Adipocyte (in vitro differentiated cells): ENCODE results near the gene ROBO2.

Experiments used
- DNase-seq: peaks from one replicate; pipeline ENCODE4 v3.0.0-alpha.2; 2015; ENCODE audit warnings: low read depth
- H3K27me3 ChIP-seq: replicated peaks from 2 replicates; pipeline ENCODE4 v1.7.0; 2013; ENCODE audit warnings: mild to moderate bottlenecking, low read length, moderate library complexity; ENCODE audit not compliant: control insufficient read depth, insufficient read depth
- H3K36me3 ChIP-seq: 2 replicates; pipeline ENCODE4 v1.7.0; 2013; ENCODE audit warnings: low read length, mild to moderate bottlenecking, moderate library complexity; ENCODE audit not compliant: control insufficient read depth, insufficient read depth, severe bottlenecking
- H3K4me1 ChIP-seq: 2 replicates; pipeline ENCODE4 v1.7.0; 2013; ENCODE audit warnings: mild to moderate bottlenecking, low read length, moderate library complexity; ENCODE audit not compliant: control insufficient read depth, insufficient read depth
- H3K4me3 ChIP-seq: 2 replicates; pipeline ENCODE4 v1.7.0; 2013; ENCODE audit warnings: mild to moderate bottlenecking, low read length, moderate library complexity
- H3K9ac ChIP-seq: 2 replicates; pipeline ENCODE4 v1.7.0; 2013; ENCODE audit warnings: mild to moderate bottlenecking, low read length, moderate library complexity
- H3K9me3 ChIP-seq: 2 replicates; pipeline ENCODE4 v1.7.0; 2013; ENCODE audit warnings: mild to moderate bottlenecking, low read length, moderate library complexity; ENCODE audit not compliant: control insufficient read depth

ROBO2 gene

GRCh38 chr3:77460326-77460725 lies 420.4 kb downstream of the ROBO2 start:
- DNase-seq = peak; percentile 27
- Histone ChIP-seq H3K36me3 (no peaks in the 10 kb centered on the region), H3K9me3 (no peaks in the 10 kb centered on the region), H3K4me3 (no peak overlapping the region), H3K9ac (no peak overlapping the region), H3K4me1 (no peaks in the 10 kb centered on the region), H3K27me3 (no peaks in the 10 kb centered on the region)

- Histone ChIP-seq H3K4me3 (no peak overlapping the region), H3K36me3 (no peaks in the 10 kb centered on the region), H3K4me1 (peaks cover 2% of the 10 kb centered on the region), H3K9me3 (no peaks in the 10 kb centered on the region), H3K27me3 (no peaks in the 10 kb centered on the region), H3K9ac (no peak overlapping the region)
- peak; percentile 14 for DNase-seq
These were observed 423.1 kb downstream of the ROBO2 start for GRCh38 chr3:77462951-77463350.

- Histone ChIP-seq H3K36me3 (no peaks in the 10 kb centered on the region), H3K27me3 (no peaks in the 10 kb centered on the region), H3K9ac (no peak overlapping the region), H3K4me3 (no peak overlapping the region), H3K9me3 (no peaks in the 10 kb centered on the region), H3K4me1 (peaks cover 12% of the 10 kb centered on the region)
- no peak for DNase-seq
These were observed 424.3 kb downstream of the ROBO2 start for GRCh38 chr3:77464111-77464688.

- peaks cover 12% of the 10 kb centered on the region for H3K4me1 ChIP-seq
- H3K27me3 ChIP-seq = no peaks in the 10 kb centered on the region
- H3K36me3 ChIP-seq = no peaks in the 10 kb centered on the region
- H3K4me3 ChIP-seq = no peak overlapping the region
- no peaks in the 10 kb centered on the region for H3K9me3 ChIP-seq
- H3K9ac ChIP-seq = no peak overlapping the region
- no peak for DNase-seq
These were observed 426.7 kb downstream of the ROBO2 start for GRCh38 chr3:77466562-77467115.

GRCh38 chr3:77467702-77468625 lies 428.1 kb downstream of the ROBO2 start:
- Histone ChIP-seq H3K36me3 (no peaks in the 10 kb centered on the region), H3K9me3 (no peaks in the 10 kb centered on the region), H3K4me1 (peaks cover 12% of the 10 kb centered on the region), H3K9ac (no peak overlapping the region), H3K27me3 (no peaks in the 10 kb centered on the region), H3K4me3 (no peak overlapping the region)
- DNase-seq = peak; percentile 42

- peaks cover 12% of the 10 kb centered on the region for H3K4me1 ChIP-seq
- no peaks in the 10 kb centered on the region for H3K9me3 ChIP-seq
- H3K36me3 ChIP-seq = no peaks in the 10 kb centered on the region
- DNase-seq = no peak
- no peaks in the 10 kb centered on the region for H3K27me3 ChIP-seq
- no peak overlapping the region for H3K9ac ChIP-seq
- no peak overlapping the region for H3K4me3 ChIP-seq
These were observed 428.7 kb downstream of the ROBO2 start for GRCh38 chr3:77468626-77469020.

- DNase-seq = no peak
- Histone ChIP-seq H3K4me3 (no peak overlapping the region), H3K9ac (no peak overlapping the region), H3K36me3 (no peaks in the 10 kb centered on the region), H3K9me3 (no peaks in the 10 kb centered on the region), H3K4me1 (no peaks in the 10 kb centered on the region), H3K27me3 (no peaks in the 10 kb centered on the region)
These were observed 435.6 kb downstream of the ROBO2 start for GRCh38 chr3:77475507-77475906.

GRCh38 chr3:77479021-77479420 lies 439.1 kb downstream of the ROBO2 start:
- H3K27me3 ChIP-seq = no peaks in the 10 kb centered on the region
- DNase-seq = no peak
- no peaks in the 10 kb centered on the region for H3K4me1 ChIP-seq
- no peak overlapping the region for H3K4me3 ChIP-seq
- no peaks in the 10 kb centered on the region for H3K9me3 ChIP-seq
- H3K9ac ChIP-seq = no peak overlapping the region
- no peaks in the 10 kb centered on the region for H3K36me3 ChIP-seq

- DNase-seq = no peak
- no peak overlapping the region for H3K4me3 ChIP-seq
These were observed 449.3 kb downstream of the ROBO2 start for GRCh38 chr3:77489216-77489615.

GRCh38 chr3:77491961-77492360 lies 452.1 kb downstream of the ROBO2 start:
- Histone ChIP-seq H3K9me3 (no peaks in the 10 kb centered on the region), H3K4me1 (peaks cover under 1% of the 10 kb centered on the region), H3K9ac (no peak overlapping the region), H3K4me3 (no peak overlapping the region), H3K36me3 (no peaks in the 10 kb centered on the region), H3K27me3 (no peaks in the 10 kb centered on the region)
- no peak for DNase-seq

More at GRCh38 chr3:77489216-77489615, 449.3 kb downstream of the ROBO2 start:
- no peaks in the 10 kb centered on the region for H3K27me3 ChIP-seq
- no peak overlapping the region for H3K9ac ChIP-seq
- H3K9me3 ChIP-seq = peaks cover 9% of the 10 kb centered on the region
- no peaks in the 10 kb centered on the region for H3K36me3 ChIP-seq
- no peaks in the 10 kb centered on the region for H3K4me1 ChIP-seq

- H3K9me3 ChIP-seq = no peaks in the 10 kb centered on the region
- peaks cover 3% of the 10 kb centered on the region for H3K4me1 ChIP-seq
- H3K9ac ChIP-seq = no peak overlapping the region
- no peaks in the 10 kb centered on the region for H3K36me3 ChIP-seq
- H3K4me3 ChIP-seq = no peak overlapping the region
- no peaks in the 10 kb centered on the region for H3K27me3 ChIP-seq
- no peak for DNase-seq
These were observed 460.8 kb downstream of the ROBO2 start for GRCh38 chr3:77500721-77501120.
